Measurements from ENCODE around the gene RBMS3.

DNA sequence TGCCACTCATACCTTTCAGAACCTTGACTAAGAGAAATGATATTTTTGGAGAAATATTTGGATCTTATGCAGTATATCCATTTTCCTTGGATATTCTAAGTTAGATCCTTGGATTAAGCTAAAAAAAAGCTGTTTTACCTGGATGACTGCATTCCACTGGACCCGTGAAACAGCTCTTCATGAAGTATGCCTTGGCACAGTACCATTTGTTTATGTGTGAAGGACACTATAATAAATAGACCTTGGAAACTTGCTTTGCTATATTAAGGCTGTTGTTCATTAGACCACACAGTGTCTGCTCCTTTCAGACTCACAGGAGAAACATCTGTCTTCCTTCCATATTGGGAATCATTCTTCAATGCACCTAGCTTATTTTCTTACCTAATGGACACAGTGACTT, 674.5 kb downstream of the RBMS3 start:
- TF ChIP-seq, protein P1, sequence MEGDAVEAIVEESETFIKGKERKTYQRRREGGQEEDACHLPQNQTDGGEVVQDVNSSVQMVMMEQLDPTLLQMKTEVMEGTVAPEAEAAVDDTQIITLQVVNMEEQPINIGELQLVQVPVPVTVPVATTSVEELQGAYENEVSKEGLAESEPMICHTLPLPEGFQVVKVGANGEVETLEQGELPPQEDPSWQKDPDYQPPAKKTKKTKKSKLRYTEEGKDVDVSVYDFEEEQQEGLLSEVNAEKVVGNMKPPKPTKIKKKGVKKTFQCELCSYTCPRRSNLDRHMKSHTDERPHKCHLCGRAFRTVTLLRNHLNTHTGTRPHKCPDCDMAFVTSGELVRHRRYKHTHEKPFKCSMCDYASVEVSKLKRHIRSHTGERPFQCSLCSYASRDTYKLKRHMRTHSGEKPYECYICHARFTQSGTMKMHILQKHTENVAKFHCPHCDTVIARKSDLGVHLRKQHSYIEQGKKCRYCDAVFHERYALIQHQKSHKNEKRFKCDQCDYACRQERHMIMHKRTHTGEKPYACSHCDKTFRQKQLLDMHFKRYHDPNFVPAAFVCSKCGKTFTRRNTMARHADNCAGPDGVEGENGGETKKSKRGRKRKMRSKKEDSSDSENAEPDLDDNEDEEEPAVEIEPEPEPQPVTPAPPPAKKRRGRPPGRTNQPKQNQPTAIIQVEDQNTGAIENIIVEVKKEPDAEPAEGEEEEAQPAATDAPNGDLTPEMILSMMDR (IDR thresholded peaks at IDR 0.05) = no peak
- TF ChIP-seq, protein P2, sequence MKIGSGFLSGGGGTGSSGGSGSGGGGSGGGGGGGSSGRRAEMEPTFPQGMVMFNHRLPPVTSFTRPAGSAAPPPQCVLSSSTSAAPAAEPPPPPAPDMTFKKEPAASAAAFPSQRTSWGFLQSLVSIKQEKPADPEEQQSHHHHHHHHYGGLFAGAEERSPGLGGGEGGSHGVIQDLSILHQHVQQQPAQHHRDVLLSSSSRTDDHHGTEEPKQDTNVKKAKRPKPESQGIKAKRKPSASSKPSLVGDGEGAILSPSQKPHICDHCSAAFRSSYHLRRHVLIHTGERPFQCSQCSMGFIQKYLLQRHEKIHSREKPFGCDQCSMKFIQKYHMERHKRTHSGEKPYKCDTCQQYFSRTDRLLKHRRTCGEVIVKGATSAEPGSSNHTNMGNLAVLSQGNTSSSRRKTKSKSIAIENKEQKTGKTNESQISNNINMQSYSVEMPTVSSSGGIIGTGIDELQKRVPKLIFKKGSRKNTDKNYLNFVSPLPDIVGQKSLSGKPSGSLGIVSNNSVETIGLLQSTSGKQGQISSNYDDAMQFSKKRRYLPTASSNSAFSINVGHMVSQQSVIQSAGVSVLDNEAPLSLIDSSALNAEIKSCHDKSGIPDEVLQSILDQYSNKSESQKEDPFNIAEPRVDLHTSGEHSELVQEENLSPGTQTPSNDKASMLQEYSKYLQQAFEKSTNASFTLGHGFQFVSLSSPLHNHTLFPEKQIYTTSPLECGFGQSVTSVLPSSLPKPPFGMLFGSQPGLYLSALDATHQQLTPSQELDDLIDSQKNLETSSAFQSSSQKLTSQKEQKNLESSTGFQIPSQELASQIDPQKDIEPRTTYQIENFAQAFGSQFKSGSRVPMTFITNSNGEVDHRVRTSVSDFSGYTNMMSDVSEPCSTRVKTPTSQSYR (CRISPR knock-in tag; IDR thresholded peaks at IDR 0.05) = no peak
- TF ChIP-seq CBFB (CRISPR knock-in tag; IDR thresholded peaks at IDR 0.05; ENCODE audit: low read depth) (no peak), ZNF138 (CRISPR knock-in tag; conservative IDR thresholded peaks at IDR 0.05) (no peak), CREB1 (CRISPR knock-in tag; IDR thresholded peaks at IDR 0.05) (no peak), TCF7 (CRISPR knock-in tag; IDR thresholded peaks at IDR 0.05; ENCODE audit: low read depth) (no peak), ESRRA (CRISPR knock-in tag; IDR thresholded peaks at IDR 0.05; ENCODE audit: borderline replicate concordance) (no peak), TP53 (CRISPR knock-in tag; IDR thresholded peaks at IDR 0.05) (no peak), SMAD3 (CRISPR knock-in tag; IDR thresholded peaks at IDR 0.05; ENCODE audit: borderline replicate concordance) (no peak)
- TF ChIP-seq, protein P3, sequence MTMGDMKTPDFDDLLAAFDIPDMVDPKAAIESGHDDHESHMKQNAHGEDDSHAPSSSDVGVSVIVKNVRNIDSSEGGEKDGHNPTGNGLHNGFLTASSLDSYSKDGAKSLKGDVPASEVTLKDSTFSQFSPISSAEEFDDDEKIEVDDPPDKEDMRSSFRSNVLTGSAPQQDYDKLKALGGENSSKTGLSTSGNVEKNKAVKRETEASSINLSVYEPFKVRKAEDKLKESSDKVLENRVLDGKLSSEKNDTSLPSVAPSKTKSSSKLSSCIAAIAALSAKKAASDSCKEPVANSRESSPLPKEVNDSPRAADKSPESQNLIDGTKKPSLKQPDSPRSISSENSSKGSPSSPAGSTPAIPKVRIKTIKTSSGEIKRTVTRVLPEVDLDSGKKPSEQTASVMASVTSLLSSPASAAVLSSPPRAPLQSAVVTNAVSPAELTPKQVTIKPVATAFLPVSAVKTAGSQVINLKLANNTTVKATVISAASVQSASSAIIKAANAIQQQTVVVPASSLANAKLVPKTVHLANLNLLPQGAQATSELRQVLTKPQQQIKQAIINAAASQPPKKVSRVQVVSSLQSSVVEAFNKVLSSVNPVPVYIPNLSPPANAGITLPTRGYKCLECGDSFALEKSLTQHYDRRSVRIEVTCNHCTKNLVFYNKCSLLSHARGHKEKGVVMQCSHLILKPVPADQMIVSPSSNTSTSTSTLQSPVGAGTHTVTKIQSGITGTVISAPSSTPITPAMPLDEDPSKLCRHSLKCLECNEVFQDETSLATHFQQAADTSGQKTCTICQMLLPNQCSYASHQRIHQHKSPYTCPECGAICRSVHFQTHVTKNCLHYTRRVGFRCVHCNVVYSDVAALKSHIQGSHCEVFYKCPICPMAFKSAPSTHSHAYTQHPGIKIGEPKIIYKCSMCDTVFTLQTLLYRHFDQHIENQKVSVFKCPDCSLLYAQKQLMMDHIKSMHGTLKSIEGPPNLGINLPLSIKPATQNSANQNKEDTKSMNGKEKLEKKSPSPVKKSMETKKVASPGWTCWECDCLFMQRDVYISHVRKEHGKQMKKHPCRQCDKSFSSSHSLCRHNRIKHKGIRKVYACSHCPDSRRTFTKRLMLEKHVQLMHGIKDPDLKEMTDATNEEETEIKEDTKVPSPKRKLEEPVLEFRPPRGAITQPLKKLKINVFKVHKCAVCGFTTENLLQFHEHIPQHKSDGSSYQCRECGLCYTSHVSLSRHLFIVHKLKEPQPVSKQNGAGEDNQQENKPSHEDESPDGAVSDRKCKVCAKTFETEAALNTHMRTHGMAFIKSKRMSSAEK (CRISPR knock-in tag; IDR thresholded peaks at IDR 0.05; ENCODE audit: borderline replicate concordance) = no peak
- TF ChIP-seq, protein P4, sequence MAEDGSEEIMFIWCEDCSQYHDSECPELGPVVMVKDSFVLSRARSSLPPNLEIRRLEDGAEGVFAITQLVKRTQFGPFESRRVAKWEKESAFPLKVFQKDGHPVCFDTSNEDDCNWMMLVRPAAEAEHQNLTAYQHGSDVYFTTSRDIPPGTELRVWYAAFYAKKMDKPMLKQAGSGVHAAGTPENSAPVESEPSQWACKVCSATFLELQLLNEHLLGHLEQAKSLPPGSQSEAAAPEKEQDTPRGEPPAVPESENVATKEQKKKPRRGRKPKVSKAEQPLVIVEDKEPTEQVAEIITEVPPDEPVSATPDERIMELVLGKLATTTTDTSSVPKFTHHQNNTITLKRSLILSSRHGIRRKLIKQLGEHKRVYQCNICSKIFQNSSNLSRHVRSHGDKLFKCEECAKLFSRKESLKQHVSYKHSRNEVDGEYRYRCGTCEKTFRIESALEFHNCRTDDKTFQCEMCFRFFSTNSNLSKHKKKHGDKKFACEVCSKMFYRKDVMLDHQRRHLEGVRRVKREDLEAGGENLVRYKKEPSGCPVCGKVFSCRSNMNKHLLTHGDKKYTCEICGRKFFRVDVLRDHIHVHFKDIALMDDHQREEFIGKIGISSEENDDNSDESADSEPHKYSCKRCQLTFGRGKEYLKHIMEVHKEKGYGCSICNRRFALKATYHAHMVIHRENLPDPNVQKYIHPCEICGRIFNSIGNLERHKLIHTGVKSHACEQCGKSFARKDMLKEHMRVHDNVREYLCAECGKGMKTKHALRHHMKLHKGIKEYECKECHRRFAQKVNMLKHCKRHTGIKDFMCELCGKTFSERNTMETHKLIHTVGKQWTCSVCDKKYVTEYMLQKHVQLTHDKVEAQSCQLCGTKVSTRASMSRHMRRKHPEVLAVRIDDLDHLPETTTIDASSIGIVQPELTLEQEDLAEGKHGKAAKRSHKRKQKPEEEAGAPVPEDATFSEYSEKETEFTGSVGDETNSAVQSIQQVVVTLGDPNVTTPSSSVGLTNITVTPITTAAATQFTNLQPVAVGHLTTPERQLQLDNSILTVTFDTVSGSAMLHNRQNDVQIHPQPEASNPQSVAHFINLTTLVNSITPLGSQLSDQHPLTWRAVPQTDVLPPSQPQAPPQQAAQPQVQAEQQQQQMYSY (CRISPR knock-in tag; IDR thresholded peaks at IDR 0.05) = no peak
- TF ChIP-seq, protein P5, sequence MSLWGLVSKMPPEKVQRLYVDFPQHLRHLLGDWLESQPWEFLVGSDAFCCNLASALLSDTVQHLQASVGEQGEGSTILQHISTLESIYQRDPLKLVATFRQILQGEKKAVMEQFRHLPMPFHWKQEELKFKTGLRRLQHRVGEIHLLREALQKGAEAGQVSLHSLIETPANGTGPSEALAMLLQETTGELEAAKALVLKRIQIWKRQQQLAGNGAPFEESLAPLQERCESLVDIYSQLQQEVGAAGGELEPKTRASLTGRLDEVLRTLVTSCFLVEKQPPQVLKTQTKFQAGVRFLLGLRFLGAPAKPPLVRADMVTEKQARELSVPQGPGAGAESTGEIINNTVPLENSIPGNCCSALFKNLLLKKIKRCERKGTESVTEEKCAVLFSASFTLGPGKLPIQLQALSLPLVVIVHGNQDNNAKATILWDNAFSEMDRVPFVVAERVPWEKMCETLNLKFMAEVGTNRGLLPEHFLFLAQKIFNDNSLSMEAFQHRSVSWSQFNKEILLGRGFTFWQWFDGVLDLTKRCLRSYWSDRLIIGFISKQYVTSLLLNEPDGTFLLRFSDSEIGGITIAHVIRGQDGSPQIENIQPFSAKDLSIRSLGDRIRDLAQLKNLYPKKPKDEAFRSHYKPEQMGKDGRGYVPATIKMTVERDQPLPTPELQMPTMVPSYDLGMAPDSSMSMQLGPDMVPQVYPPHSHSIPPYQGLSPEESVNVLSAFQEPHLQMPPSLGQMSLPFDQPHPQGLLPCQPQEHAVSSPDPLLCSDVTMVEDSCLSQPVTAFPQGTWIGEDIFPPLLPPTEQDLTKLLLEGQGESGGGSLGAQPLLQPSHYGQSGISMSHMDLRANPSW (CRISPR knock-in tag; conservative IDR thresholded peaks at IDR 0.05; ENCODE audit: low read depth) = no peak

Measured in WTC11 (cell line).